ENCODE results near the gene KASH5.

DNA sequence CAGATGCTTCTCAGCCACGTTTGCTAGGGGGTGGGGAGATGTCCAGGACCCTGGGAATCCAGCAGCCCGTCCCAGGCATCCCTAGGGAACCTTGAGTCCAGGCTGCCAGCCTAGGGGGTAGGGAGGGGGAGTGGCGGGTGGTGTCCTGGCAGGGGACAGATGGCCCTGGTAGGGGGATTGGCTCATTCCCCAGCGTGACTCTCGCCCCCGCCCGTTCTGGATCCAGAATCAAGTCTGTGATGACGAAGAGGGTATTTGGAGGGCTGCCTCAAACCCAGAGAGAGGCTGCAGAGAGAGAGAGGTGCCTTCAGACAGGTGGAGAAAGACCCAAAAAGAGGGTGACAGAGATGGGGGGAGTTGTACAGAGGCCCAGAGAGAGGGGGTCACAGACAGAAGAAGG, 49.2 kb downstream of the KASH5 start:
- TF ChIP-seq, protein P1, sequence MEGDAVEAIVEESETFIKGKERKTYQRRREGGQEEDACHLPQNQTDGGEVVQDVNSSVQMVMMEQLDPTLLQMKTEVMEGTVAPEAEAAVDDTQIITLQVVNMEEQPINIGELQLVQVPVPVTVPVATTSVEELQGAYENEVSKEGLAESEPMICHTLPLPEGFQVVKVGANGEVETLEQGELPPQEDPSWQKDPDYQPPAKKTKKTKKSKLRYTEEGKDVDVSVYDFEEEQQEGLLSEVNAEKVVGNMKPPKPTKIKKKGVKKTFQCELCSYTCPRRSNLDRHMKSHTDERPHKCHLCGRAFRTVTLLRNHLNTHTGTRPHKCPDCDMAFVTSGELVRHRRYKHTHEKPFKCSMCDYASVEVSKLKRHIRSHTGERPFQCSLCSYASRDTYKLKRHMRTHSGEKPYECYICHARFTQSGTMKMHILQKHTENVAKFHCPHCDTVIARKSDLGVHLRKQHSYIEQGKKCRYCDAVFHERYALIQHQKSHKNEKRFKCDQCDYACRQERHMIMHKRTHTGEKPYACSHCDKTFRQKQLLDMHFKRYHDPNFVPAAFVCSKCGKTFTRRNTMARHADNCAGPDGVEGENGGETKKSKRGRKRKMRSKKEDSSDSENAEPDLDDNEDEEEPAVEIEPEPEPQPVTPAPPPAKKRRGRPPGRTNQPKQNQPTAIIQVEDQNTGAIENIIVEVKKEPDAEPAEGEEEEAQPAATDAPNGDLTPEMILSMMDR (conservative IDR thresholded peaks at IDR 0.05; ENCODE audit: low read depth in 2 of 2) = no peak
- TF ChIP-seq, protein P2, sequence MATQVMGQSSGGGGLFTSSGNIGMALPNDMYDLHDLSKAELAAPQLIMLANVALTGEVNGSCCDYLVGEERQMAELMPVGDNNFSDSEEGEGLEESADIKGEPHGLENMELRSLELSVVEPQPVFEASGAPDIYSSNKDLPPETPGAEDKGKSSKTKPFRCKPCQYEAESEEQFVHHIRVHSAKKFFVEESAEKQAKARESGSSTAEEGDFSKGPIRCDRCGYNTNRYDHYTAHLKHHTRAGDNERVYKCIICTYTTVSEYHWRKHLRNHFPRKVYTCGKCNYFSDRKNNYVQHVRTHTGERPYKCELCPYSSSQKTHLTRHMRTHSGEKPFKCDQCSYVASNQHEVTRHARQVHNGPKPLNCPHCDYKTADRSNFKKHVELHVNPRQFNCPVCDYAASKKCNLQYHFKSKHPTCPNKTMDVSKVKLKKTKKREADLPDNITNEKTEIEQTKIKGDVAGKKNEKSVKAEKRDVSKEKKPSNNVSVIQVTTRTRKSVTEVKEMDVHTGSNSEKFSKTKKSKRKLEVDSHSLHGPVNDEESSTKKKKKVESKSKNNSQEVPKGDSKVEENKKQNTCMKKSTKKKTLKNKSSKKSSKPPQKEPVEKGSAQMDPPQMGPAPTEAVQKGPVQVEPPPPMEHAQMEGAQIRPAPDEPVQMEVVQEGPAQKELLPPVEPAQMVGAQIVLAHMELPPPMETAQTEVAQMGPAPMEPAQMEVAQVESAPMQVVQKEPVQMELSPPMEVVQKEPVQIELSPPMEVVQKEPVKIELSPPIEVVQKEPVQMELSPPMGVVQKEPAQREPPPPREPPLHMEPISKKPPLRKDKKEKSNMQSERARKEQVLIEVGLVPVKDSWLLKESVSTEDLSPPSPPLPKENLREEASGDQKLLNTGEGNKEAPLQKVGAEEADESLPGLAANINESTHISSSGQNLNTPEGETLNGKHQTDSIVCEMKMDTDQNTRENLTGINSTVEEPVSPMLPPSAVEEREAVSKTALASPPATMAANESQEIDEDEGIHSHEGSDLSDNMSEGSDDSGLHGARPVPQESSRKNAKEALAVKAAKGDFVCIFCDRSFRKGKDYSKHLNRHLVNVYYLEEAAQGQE (IDR thresholded peaks at IDR 0.05; ENCODE audit: unreplicated experiment) = no peak
- TF ChIP-seq EZH2phosphoT487 (IDR thresholded peaks at IDR 0.05; ENCODE audit: unreplicated experiment) (no peak), EZH2 (IDR thresholded peaks at IDR 0.05; ENCODE audit: low read depth, unreplicated experiment) (no peak), POLR2AphosphoS5 (IDR thresholded peaks at IDR 0.05; ENCODE audit: low read depth) (no peak), JUNB (IDR thresholded peaks at IDR 0.05; ENCODE audit: unreplicated experiment) (no peak), CREB1 (CRISPR knock-in tag; IDR thresholded peaks at IDR 0.05; ENCODE audit: low read depth) (no peak)

Measured in GM23338 (cell line).